ENCODE results near the gene ARHGEF12. TPM values are rescaled to one million over a fixed set of nuclear protein-coding genes. Genes with fewer than 3 reads are reported as not detected.

The ARHGEF12 gene
- total and polyA plus RNA-seq, 2 donors (not counting 1 experiment from before 2014, with no cell fraction given): 2.0 to 21.6 TPM

- Histone ChIP-seq H3K36me3 (replicated peaks in 1 of 2; ENCODE audit: control extremely low read depth in 1 of 2, control insufficient read depth in 1 of 2, extremely low read depth in 1 of 2, insufficient read depth in 2 of 2, low read length in 1 of 2) (peaks cover 0 to 23% of the 10 kb centered on the region in 2 experiments), H3K79me2 (ENCODE audit: control insufficient read depth, insufficient read depth, low read length) (no peaks in the 10 kb centered on the region), H3K4me2 (replicated peaks; ENCODE audit: low read depth, low read length, poor library complexity, severe bottlenecking) (no peak overlapping the region), H3K9ac (ENCODE audit: low read length) (no peak overlapping the region), H4K20me1 (ENCODE audit: control insufficient read depth, insufficient read depth, low read length, poor library complexity, severe bottlenecking) (no peaks in the 10 kb centered on the region), H3K9me3 (ENCODE audit: control extremely low read depth in 1 of 3, control insufficient read depth in 2 of 3, insufficient read depth in 1 of 3, low read length in 2 of 3) (no peaks in the 10 kb centered on the region), H3K27ac (ENCODE audit: low read length in 2 of 2) (no peak overlapping the region), H2AFZ (ENCODE audit: insufficient read depth, low read depth, low read length, poor library complexity, severe bottlenecking) (no peak overlapping the region), H3K27me3 (replicated peaks in 1 of 4; ENCODE audit: control extremely low read depth in 1 of 4, control insufficient read depth in 3 of 4, insufficient read depth in 4 of 4, low read length in 3 of 4) (no peaks in the 10 kb centered on the region), H3K4me1 (ENCODE audit: control insufficient read depth in 2 of 2, insufficient read depth in 2 of 2, low read length in 2 of 2) (no peaks in the 10 kb centered on the region), H3K4me3 (ENCODE audit: control extremely low read depth in 1 of 5, extremely low read depth in 1 of 5, insufficient read depth in 1 of 5, low read depth in 2 of 5, low read length in 4 of 5) (no peak overlapping the region)
- DNase-seq: no peak
- ChIA-PET POLR2A (no interaction called here), CTCF (no interaction called here)
- Mint-ChIP-seq H3K9me3 (ENCODE audit: insufficient read depth) (no peaks in the 10 kb centered on the region), H3K27me3 (no peaks in the 10 kb centered on the region), H3K4me3 (no peak overlapping the region), H3K4me1 (no peaks in the 10 kb centered on the region), H3K27ac (no peak overlapping the region)
- intact Hi-C loops (cut with micrococcal nuclease): no loop called here
- no peak for ATAC-seq (ENCODE audit: low read depth)
- TF ChIP-seq CTCF (IDR thresholded peaks at IDR 0.05) (no peak), EZH2 (IDR thresholded peaks at IDR 0.05; ENCODE audit: borderline replicate concordance, insufficient read depth, low read depth, low read length, poor library complexity, severe bottlenecking) (no peak)
- 71% methylated on average over 1 of the region's 1 CpG for WGBS (ENCODE audit: insufficient coverage)
Observed at GRCh38 chr11:120457996-120458395, 121.8 kb downstream of the ARHGEF12 start.

- POLR2A ChIA-PET: no interaction called here
- no peaks in the 10 kb centered on the region for H3K9me3 ChIP-seq (ENCODE audit: control extremely low read depth in 1 of 3, control insufficient read depth in 2 of 3, insufficient read depth in 1 of 3, low read length in 2 of 3)
- Mint-ChIP-seq H3K27ac (no peak overlapping the region), H3K4me3 (no peak overlapping the region), H3K27me3 (no peaks in the 10 kb centered on the region), H3K4me1 (no peaks in the 10 kb centered on the region), H3K9me3 (ENCODE audit: insufficient read depth) (no peaks in the 10 kb centered on the region)
- H3K27ac ChIP-seq (ENCODE audit: low read length in 2 of 2): no peak overlapping the region
- no peaks in the 10 kb centered on the region for H4K20me1 ChIP-seq (ENCODE audit: control insufficient read depth, insufficient read depth, low read length, poor library complexity, severe bottlenecking)
- no peak overlapping the region for H2AFZ ChIP-seq (ENCODE audit: insufficient read depth, low read depth, low read length, poor library complexity, severe bottlenecking)
- no peaks in the 10 kb centered on the region for H3K27me3 ChIP-seq (replicated peaks in 1 of 4; ENCODE audit: control extremely low read depth in 1 of 4, control insufficient read depth in 3 of 4, insufficient read depth in 4 of 4, low read length in 3 of 4)
- no peaks in the 10 kb centered on the region for H3K4me1 ChIP-seq (ENCODE audit: control insufficient read depth in 2 of 2, insufficient read depth in 2 of 2, low read length in 2 of 2)
- H3K4me3 ChIP-seq (ENCODE audit: control extremely low read depth in 1 of 5, extremely low read depth in 1 of 5, insufficient read depth in 1 of 5, low read depth in 2 of 5, low read length in 4 of 5): no peak overlapping the region
- ATAC-seq (ENCODE audit: low read depth): no peak
- H3K36me3 ChIP-seq (replicated peaks in 1 of 2; ENCODE audit: control extremely low read depth in 1 of 2, control insufficient read depth in 1 of 2, extremely low read depth in 1 of 2, insufficient read depth in 2 of 2, low read length in 1 of 2): peaks cover 3 to 34% of the 10 kb centered on the region in 2 experiments
- CTCF ChIA-PET: no interaction called here
- no peaks in the 10 kb centered on the region for H3K79me2 ChIP-seq (ENCODE audit: control insufficient read depth, insufficient read depth, low read length)
- 100% methylated on average over 1 of the region's 2 CpGs for WGBS (ENCODE audit: insufficient coverage)
- intact Hi-C loops (cut with micrococcal nuclease): no loop called here
- no peak overlapping the region for H3K4me2 ChIP-seq (replicated peaks; ENCODE audit: low read depth, low read length, poor library complexity, severe bottlenecking)
- no peak for DNase-seq
- TF ChIP-seq CTCF (IDR thresholded peaks at IDR 0.05) (no peak), EZH2 (IDR thresholded peaks at IDR 0.05; ENCODE audit: borderline replicate concordance, insufficient read depth, low read depth, low read length, poor library complexity, severe bottlenecking) (no peak)
- no peak overlapping the region for H3K9ac ChIP-seq (ENCODE audit: low read length)
Observed at GRCh38 chr11:120462825-120463224, 126.6 kb downstream of the ARHGEF12 start.
